Activated T-cell treated with anti-CD3 and anti-CD28 coated beads, Interleukin-2, amount 50 U/mL, for 48 hours (primary cell): ENCODE results near the gene GGT5.
"Not testable (repeated sequence)": the region's sequence is repeated elsewhere in the genome, so short reads cannot be mapped to it uniquely, and the experiment has no call there.

Experiments used
- DNase-seq, 2 experiments: peaks; one replicate each; pipeline ENCODE4 v3.0.0-alpha.2; 2020

The GGT5 gene

GRCh38 chr22:24230911-24231656 is 13.8 kb downstream of the GGT5 start:
- DNase-seq = peak; percentile 83 to 85

DNA sequence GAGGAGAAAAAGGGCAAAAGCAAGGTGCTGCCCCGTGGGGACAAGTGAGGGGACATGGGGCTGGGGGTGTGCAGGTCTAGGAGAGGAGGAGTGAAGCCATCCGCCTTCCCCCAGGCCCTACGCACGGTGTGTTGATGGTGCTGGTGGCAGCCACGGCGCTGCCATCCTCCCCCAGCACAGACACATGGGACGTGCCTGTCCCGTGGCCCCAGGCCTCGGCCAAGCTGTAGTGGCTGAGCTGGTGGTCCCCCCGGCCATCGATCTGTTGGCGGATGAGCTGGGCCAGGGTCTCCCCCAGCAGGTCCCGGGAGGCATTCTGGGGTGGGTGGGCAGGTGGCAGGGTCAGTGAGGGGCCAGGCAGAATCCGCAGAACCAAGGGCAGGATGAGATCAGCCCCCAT is 18.9 kb downstream of the GGT5 start:
- no peak for DNase-seq

GRCh38 chr22:24225044-24225601 is 19.8 kb downstream of the GGT5 start:
- no peak for DNase-seq

- DNase-seq = no peak
These were observed 20.4 kb downstream of the GGT5 start for GRCh38 chr22:24224468-24224867.

DNA sequence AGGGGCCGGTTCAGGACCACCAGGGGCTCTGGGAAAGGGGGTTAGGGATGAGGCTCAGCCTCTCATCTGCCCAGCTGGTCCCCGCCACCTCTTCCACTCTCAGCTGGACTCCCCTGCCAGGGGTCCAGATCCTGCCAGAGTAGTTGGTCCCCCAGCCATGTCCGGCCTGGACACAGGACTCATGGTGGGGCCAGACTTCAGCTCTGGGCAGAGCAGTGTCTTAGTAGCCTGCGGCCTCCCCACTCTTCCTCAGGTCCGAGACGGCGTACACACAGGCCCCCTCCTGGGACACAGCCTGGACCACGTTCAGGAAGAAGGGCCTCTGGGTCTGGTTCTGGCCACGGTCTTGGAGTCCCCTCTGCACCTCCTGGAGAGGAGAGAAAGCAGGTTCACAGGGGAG is 25.1 kb downstream of the GGT5 start:
- DNase-seq = no peak

- no peak for DNase-seq
These were observed 27.5 kb downstream of the GGT5 start for GRCh38 chr22:24217384-24217783.

DNA sequence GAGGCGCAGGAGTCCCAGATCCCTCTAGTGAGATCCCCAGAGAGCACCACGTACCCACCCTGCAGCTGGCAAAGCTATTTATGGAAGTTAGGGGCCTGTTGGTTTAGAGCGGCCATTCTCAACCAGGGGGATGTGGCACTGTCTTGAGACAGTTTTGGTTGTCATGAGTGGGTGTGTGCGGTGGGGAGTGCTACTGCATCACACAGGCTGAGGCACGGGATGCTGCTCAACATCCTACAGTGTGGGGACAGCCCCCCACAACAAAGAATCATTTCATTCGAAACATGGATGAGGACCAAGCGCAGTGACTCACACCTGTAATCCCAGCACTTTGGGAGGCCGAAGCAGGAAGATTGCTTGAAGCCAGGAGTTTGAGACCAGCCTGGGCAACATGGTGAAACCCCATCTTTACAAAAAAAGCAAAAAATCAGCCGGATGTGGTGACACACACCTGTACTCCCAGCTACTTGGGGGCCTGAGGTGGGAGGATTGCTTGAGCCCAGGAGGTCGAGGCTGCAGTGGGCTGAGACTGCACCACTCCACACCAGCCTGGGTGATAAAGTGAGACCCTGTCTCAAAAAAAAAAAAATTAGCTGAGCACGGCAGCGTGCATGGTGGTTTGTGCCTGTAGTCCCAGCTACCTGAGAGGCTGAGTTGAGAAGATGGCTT is 28.2 kb downstream of the GGT5 start:
- DNase-seq = peak; percentile 38 to 42

DNA sequence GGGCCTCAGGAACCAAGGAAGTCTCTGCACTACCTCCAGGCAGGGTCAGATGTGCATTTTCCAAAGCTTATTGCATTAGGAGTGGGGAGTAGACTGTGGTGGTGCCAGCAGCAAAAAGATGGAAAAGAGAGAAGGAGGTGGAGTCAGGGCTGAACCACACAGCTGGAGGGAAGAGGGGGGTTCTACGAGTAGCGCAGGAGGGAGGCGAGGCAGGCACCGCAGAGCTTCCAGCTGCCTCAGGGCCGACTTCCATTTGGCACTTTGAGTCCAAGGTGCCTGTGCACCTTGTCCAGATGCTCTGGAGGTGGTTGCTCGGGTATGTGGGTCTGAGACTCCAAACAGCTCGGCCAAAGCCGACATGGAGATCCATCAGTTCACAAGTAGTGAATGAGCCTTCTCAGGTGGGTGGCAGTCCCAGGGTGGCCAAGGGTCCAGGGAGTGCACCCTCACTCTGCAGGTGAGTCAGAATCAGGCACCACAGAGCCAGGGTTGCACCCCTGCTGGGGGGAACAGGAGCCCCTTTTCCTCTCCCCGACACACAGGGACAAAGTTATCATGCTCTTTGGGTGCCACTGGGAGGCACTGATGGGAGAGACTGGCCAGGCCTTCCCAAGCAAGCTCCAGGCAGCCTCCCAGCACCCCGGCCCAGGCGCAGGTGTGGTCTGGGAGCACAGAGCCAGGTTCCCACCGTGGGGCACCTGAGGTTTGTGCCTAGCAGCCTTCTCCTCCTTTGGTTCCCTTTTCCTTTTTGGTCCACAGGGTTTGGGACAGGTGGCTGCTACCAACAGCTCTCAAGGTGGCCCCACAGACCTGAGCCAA is 30.2 kb downstream of the GGT5 start:
- no peak for DNase-seq

- DNase-seq = not testable (repeated sequence)
These were observed 31.8 kb downstream of the GGT5 start for GRCh38 chr22:24213111-24213510.

DNA sequence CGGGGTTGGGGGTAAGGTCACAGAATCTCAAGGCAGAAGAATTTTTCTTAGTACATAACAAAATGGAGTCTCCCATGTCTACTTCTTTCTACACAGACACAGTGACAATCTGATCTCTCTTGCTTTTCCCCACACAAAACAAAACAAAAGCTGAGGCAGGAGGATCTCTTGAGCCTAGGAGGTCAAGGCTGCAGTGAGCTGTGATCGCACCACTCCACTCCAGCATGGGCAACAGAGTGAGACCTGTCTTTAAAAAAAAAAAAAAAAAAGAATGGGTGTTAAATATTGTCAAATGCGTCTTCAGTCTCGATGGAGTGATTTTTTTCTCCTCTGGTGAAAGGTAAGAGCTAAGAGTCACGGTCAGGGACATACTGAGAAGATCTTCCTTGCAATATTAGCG is 33.2 kb downstream of the GGT5 start:
- not testable (repeated sequence) for DNase-seq

GRCh38 chr22:24210409-24210808 is 34.5 kb downstream of the GGT5 start:
- DNase-seq = not testable (repeated sequence)

- DNase-seq = no peak
These were observed 35.2 kb downstream of the GGT5 start for GRCh38 chr22:24209687-24210086.

- DNase-seq = no peak
These were observed 35.9 kb downstream of the GGT5 start for GRCh38 chr22:24209016-24209415.

DNA sequence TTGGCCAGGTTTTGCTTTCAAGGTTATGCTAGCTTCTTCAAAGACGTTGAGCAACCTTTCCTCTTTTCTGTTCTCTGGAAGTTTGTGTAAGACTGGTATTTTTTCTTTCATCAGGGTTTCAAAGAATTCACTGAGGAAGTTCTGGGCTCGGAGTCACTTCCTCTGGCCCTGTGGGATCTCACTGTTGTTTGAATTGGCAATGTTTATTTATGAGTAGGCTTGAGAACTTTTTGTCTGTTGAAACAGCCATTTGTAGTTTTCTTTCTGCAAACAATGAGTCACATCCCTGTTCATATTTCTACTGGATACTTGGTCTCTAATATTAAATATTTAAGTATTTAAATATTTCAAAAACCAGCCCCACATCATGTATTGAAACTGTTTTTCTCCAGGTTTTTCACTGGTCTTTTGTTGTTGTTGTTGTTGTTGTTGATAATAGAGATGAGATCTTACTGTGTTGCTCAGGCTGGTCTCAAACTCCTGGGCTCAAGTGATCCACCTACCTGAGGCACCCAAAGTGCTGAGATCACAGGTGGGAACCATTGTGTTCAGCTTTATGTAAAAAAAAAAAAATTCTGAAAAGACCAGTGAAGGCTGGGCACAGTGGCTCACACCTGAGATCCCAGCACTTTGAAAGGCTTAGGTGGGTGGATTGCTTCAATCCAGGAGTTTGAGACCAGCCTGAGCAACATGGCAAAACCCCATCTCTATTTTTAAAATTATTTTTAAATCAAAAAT is 36.7 kb downstream of the GGT5 start:
- no peak for DNase-seq

DNA sequence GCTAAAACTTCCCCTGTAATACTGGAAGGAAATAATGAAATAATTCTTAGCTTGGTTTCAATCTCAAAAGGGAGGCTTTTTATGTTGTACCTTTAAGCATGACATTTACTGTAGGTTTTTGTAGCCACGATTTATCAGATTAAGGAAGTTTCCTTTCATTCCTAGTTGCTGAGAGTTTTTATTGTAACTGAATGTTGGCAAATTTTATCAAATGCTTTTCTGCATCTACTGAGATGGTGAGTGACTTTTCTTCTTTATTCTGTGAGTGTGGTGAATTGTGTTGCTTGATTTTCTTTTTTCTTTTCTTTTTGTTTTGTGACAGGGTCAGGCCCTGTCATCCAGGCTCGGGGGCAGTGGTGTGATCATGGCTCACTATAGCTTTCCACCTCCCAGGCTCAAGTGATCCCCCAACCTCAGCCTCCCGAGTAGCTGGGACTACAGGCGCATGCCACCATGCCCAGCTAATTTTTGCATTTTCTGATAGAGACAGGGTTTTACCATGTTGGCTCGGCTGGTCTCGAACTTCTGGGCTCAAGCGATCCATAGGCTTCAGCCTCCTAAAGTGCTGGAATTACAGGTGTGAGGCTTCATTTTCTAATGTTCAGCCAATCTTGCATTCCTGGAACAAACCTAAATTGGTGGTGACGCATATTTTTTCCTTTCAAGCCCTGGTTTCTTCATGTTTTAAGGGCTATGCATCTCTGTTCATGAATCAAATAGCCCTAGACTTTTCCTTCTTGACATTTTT is 37.4 kb downstream of the GGT5 start:
- no peak for DNase-seq

DNA sequence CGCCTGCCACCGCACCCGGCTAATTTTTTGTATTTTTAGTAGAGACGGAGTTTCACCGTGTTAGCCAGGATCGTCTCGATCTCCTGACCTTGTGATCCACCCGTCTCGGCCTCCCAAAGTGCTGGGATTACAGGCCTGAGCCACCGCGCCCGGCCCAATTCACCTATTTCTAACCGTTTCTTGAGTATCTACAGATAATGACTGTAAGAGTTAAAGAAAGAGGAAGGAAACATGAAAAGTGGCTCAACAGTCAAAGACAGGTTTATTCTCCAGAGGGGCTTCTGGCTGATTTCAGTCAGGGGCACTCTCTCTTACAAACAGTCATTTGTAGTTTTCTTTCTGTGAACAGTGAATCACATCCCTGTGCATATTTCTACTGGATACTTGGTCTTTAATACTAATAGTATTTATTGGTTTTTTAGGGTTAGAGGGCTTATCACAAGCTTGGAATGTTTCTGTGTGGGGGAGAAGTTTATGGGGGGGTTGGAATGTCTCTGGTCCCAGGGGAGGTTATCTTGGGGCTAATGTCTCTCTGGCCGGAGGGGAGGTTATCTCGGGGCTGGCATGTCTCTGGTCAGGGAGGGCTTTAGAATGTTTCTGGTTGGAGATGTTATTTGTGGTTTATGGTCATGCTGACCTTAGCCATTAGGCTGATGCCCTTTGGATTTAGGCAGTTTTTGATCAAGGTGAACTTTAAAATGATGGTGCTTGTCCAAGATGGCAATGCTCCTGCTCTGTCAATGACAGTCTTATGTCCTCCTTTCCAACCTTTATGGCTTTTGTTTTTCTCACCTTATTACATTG is 38.2 kb downstream of the GGT5 start:
- DNase-seq = not testable (repeated sequence)

DNA sequence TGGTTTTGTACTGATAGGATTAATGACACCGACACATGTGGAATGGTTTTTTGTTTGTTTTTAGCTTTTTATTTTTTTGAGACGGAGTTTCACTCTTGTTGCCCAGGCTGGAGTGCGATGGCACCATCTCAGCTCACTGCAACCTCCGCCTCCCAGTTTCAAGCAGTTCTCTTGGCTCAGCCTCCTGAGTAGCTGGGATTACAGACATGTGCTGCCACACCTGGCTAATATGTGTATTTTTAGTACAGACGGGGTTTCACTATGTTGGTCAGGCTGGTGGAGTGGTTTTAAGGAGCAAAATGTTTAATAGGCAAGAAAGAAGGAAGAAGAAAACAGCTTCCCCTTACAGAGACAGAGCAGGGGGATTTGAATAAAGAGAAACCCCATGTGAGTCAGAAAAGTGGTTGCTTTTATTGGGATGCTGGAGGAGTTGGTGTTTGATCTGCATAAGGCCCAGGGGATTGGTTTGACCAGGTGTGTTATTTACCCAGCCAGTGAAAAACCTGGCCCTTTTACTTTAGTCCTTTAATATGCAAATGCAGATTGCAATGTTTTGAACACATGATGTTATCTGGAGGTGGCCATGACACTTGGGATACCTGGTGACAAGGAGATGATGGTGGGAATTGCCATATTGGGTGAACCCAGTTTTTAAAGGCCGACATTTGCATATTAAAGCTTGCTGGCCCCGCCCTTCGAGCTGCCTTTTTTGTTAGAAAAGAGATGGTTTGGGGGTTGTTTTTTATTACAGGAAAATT is 39.3 kb downstream of the GGT5 start:
- no peak for DNase-seq

- DNase-seq = not testable (repeated sequence)
These were observed 41.0 kb downstream of the GGT5 start for GRCh38 chr22:24203856-24204255.

GRCh38 chr22:24201681-24202614 is 42.9 kb downstream of the GGT5 start:
- no peak for DNase-seq
